CD4-positive, alpha-beta T cell treated with Interleukin-17A for 1 hour (primary cell): ENCODE data around the gene CAB39.
A peak's percentile ranks its signal among the peaks of the same experiment; 100 is the strongest.
"Not testable (repeated sequence)": the region's sequence is repeated elsewhere in the genome, so short reads cannot be mapped to it uniquely, and the experiment has no call there.

ENCODE experiments used
- DNase-seq: peaks from one replicate; pipeline ENCODE4 v3.0.0-alpha.2; 2020

Gene CAB39

DNA sequence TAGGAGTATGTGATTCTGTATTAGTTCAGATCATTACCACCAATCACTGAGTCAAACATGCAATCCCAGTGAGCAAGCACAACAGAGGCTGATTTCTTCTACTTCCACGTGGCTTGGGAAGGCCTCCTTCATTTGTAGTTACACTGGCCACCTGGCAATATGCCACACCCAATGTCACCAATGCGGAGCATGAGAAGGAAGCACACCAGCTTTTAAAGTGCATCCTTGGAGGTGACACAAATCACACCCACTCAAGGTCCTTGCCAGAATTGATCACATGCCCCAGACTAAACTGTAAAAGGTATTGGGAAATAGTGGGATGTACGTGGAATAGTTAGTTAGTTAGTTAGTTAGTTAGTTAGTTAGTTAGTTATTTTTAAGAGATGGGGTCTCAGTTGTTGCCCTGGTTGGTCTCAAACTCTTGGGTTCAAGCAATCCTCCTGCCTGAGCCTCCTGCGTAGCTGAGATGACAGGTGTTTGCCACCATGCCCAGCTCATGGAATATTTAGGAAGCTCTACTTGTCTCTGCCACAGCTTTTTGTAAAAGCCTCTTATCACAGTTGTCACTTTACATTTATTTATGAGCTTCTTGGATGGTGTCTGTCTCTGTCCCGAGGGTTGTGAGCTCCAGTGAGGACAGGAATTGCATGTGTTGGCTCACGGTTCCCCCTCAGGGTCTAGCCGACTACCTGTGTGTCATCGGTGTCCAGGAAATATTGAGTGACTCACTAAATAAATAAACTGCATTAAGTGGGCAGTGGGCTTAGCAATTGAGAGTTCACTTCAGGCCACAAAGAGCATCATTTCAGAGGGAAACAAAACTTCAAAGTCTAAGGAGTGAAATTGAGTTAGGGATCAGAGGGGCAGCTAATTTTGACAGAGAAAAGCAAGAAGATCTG, 28.1 kb upstream of the CAB39 start:
- DNase-seq, result no peak

DNA sequence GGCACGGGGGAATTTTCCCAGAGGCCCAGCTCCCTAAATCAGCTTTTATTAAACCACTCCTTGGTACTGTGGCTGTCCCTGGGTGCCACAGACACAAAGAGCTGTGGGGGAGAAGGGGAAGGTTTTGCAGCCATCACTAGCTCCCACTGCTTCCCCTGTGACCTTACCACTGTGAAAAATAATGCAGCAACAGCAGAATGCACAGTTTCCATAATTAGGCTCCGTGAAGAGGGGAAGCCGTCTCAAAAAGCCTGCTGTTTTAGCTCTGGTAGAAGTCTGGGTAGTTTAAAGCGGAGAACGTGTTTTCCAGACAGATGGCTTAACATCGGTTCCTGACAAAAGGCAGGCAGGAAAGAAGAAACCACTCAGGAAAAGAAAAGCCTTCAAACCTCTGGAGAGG, 27.5 kb upstream of the CAB39 start:
- no peak for DNase-seq

DNA sequence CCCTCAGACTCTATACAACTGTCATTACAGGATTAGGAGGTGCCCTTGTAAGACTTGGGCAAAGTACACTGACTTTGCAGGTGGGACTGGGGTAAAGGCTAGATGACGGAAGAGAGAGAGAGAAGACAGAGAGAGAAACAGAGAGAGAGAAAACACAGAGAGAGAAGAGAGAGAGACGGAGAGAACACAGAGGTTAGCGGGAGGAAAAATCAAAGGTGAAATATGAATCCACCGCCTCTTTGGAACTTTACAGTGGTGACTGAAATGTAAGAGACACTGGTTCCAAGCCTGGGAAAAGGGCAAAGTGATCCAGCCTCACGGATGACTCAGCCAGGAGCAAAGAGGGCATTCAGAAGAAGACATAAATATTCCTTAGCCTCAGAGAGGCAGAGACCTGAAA, 25.1 kb upstream of the CAB39 start:
- DNase-seq, result no peak

DNA sequence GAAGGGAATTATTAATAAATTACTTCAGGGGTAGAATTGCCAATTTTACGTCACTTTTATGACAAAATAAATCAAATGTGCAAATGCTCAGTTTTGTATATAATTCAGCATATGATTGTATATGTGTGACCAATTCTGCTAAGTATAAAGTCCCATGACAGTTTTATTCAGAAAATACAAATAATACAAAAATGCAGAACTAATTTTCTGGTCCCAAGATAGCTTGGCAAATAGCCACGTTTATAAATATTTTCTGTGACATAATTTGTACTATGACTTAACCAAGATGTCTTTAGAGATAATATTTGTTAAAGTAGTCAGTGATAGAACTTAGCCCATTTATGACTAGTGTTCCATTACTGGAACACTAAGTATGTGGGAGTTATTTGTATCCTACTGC, 24.2 kb upstream of the CAB39 start:
- DNase-seq, result no peak

DNA sequence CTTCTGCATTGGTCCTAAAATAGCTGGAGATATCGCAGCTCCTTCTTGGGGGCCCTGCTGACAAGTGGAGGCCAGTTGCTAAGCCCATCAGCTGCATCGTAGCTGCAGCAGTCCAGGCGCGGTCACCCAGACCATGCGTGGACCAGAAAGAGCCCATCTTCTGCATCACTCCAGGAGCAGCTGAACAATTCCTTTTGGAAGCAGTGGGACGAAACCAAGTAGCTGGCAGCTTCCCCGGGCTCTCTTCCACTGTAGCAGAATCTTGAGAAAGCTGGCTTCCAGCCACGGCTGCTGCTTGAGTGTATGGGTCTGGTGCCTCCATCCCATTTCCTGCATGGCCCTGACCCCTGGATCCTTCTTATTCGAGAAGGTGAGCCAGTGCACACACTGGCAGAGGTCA, 22.2 kb upstream of the CAB39 start:
- no peak for DNase-seq

DNA sequence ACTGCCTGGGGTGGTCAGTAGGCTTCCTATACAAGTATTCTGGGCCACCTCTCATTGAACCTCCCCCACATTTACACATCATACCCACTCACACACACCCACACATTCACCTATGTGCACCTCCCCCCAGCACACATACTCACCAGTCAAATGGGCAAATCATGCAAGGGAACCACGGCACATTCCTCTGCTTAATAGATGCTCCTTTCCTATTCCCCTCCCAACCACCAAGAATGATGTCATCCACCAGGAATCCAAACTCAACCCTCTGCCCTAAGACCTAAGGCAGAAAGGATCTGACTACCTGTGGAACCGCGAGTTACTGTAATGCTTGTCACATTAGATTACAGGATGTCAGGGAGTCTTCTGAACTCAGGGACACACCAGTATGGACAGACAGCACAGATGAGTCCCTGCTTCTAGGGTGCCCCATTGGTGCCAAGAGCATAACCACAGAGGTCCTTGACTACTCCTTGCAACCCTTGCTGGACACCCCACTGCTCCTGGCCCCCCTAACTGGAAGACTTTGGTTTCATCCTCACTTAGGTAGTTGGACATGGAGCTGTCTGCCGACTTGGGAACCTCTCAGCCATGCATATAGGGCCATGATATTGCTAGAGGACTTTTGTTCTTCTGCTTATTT, 21.5 kb upstream of the CAB39 start:
- DNase-seq, result no peak

DNA sequence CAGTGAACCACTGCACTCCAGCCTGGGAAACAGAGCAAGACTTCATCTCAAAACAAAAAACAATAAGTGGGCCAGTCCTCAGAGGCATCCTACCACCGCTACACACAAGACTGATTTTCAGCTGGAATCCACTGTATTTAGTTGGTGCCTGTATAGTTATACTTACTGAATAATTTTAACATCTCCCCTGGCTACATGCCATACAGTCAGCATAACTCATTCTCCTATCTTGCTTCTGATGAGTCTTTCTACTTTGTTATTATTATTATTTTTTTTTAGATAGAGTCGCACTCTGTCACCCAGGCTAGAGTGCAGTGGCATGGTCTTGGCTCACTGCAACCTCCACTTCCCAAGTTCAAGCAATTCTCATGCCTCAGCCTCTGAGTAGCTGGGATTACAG, 19.9 kb upstream of the CAB39 start:
- no peak for DNase-seq

DNA sequence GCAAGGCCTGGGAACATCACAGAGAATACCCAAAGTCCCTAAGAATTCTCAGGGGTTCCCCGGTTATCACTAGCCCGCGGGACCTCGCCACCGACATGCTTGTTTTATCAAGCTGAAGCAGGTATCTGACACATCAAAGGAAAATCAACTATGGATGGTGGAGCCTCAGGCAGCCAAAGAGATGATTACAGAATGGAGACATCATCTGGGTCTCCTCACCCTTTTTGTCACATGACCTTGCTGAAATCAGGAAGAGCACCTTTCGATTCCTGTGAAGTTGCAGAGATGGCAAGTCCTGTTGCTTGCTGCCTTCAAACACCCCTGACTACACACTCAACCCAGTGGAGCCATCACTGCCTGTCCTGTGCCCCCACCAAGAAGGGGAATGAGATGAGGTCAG, 19.2 kb upstream of the CAB39 start:
- no peak for DNase-seq

DNA sequence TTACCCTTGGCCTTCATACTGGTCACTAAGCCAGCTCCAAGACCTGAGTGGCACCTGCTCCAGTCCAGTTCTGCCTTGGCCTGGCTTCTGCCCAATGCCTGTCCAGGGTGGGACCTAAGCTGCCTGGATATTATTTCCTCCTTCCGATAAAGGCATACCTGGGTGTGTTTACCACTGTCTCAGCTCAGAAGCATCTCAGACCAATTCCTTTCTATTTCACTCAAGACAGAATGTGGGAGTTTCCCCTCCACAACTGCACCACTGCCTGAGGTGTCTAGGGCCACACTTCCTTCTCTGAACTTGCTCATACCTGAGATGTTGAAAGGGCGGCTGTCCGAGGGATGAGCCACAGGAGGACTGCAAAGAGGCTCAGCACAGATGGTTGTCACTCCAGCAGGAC, 18.4 kb upstream of the CAB39 start:
- no peak for DNase-seq

DNA sequence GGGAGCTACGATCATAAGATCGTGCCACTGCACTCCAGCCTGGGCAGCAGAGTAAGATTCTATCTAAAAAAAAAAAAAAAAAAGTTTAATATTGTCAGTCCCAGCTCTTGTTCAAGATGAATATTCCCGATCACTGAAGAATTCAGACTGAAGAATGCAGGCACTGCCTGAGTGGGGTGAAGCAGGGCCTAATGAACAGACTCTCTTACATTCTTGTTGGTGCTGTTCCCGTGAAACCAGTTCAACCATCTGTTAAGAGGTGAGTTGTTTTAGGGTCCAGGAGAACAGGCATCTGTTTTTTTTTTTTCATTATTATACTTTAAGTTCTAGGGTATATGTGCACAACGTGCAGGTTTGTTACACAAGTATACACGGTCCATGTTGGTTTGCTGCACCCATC, 17.1 kb upstream of the CAB39 start:
- no peak for DNase-seq

DNA sequence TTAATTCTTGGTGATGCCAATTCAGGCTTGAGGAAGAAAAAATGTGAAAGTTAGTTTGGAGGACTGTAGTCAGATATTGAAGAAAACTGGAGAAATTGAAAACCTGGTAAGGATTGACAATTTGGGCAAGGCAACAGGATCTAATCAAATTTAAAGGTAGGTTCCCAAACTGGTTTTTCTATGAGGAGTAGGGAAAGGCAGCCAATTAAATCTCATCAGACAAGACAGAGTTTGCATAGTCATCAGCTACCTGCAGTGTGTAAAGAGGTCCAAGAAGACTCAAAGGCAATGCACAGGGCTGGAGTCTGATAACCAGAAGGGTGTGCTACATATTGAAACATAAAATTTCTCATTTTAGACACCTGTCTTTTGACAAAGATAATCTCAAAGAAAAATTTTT, 16.0 kb upstream of the CAB39 start:
- no peak for DNase-seq

DNA sequence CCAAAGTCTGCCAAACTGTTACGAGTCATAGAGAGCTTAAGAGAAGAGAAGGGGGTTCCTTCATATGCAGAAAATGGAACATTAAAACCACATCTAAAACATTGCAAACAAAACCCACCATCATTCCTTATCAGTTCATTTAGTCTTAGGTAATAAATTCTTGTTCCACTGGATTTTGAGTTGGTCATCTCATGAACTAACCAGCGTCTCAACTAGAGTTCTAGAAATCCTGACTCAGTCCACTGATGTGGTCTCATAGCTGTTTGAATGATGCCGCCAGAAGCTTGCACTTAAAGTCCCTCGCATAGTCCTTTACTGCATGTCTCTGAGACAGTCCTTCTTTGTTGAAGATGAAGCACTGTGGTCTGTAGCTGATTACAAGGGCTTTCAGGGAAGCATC, 15.0 kb upstream of the CAB39 start:
- no peak for DNase-seq

DNA sequence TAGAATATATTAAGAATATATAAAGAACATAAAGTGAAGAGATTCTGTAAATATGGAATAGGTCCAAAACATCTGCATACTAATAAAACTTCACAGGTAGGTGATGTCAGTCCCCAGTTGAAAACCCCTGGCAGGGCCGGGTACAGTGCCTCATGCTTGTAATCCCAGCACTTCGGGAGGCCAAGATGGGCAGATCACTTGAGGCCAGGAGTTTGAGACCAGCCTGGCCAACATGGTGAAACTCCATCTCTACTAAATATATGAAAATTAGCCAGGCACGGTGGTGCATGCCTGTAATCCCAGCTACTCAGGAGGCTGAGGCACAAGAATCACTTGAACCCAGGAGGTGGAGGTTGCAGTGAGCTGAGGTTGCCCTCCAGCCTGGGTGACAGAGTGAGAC, 13.9 kb upstream of the CAB39 start:
- not testable (repeated sequence) for DNase-seq

DNA sequence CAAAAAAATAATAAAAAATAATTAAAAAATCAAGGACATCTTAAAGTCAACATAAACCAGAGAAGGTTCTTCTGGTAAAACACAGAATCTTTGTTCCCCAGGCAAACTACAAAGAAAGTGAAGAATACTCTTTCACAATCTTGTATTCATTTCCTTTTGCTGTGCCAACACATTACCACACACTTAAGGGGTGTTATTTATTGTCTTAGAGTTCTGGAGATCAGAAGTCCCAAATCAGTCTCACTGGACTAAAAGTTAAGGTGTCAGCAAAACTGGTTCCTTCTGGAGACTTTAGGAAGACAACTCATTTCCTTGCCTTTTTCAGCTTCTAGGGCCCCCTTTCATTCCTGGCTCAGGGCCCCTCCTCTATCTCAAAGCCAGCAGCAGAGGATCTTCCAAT, 12.2 kb upstream of the CAB39 start:
- DNase-seq, result no peak

DNA sequence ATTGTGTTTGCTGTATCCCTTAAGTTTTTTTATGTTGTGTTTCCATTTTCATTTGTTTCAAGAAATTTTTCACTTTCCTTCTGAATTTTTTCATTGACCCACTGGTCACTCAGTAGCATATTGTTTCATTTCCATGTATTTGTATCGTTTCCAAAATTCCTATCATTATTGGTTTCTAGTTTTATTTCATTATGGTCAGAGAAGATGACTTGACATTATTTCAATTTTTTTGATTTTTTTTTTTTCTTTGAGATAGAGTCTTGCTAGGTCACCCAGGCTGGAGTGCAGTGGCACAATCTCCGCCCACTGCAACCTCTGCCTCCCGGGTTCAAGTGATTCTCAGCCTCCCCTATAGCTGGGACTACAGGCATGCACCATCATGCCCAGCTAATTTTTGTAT, 11.3 kb upstream of the CAB39 start:
- no peak for DNase-seq

DNA sequence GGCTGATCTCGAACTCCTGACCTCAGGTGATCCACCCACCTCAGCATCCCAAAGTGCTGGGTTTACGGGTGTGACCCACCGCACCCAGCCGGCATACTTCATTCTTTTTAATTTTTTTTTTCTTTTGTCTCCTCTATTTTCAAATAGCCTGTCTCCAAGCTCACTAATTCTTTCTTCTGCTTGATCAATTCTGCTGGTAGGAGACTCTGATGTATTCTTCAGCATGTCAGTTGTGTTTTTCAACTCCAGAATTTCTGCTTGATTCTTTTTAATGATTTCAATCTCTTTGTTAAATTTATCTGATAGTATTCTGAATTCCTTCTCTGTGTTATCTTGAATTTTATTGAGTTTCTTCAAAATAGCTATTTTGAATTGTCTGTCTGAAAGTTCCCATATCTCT, 10.2 kb upstream of the CAB39 start:
- DNase-seq, result not testable (repeated sequence)

DNA sequence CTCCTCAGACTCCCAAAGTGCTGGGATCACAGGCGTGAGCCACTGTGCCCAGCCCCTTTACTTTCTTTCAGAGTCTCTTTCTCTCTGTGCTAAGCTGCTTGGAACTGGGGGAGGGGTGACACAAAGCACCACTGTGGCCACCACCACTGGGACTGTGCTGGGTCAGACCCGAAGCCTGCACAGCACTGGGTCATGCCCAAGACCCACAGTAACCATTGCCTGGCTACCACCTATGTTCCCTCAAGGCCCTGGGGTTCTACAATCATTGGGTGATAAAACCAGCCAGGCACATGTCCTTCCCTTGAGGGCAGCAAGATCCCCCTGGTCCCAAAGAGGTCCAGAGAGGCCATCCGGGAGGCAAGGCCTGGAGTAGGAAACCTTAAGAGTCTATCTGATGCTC, 9.1 kb upstream of the CAB39 start:
- DNase-seq, result no peak

DNA sequence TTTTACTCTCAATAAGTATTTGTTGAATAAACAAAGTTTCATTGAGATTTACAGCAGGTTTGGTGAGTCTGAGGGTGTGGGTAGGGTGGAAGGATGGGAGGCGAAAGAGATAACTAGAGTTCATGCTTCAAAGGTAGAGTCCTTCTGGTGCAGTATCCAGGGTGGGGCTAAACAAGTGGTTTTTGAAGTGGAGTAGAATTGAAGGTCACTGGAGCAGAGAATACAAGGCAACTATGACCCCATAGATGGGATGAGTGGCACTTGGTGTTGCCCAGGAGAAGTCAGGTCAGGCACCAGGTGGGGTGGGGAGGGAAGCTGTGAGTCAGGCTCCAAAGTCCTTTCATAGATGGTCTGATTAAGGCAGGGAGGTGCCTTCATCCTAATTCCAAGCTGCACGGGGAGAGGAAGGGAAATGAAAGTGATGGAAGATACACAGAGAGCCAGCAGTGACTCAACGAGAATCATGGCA, 6.6 kb upstream of the CAB39 start:
- no peak for DNase-seq

DNA sequence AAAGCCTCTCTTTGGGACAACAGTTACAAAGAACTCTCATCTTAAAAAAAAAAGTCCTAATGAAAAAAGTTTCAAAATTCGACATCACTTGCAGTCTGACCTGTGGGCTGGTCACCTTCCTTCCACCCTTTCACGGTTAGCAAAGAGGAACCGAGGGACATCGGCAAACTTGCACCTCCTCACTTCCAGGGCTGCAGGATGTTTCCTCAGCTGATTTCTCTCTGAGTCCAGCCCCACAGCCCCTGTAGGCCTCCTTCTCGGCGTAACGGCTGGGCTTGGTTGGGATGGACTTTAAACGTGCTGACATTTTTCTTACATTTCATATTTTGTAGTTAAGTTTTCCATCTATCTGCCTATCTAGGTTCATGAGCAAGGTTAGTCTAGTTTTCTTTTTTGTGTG, 5.7 kb upstream of the CAB39 start:
- no peak for DNase-seq

DNA sequence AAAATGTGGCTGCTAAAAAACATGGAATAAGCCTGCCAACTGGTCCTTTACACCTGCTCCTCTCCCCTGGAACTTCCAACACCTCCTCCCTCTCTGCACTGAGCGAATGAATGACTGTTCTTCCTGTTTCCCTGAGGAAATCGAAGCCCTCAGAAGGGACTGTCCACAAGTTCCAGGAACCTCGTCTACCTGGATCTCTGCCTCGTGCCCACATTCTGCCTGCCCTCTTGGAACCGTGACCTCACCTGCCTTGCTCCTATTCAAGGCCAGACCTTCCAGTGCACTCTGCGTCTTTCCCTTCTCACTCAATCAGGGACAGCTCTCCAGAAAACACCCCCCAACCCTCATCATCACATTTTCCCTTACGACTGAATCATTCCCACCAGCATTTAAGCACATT, 4.4 kb upstream of the CAB39 start:
- no peak for DNase-seq

DNA sequence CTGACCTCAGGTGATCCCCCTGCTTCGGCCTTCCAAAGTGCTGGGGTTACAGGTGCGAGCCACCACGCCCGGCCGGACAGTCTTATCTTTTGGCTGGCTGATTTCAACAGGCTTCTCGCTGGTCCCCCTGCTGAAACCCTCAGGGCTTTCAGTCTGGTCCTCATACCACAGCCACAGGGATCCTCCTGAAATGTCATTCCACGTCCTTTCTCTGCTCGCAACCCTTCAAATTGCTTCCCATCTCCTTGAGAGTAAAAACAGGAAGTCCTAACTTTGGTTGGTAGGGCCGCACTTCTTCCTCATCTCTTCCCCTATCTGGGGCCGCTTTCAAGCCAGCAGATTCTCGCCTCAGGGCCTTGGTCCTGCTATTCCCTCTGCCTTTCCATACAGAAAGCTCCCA, 1.4 kb upstream of the CAB39 start:
- DNase-seq, result no peak

DNA sequence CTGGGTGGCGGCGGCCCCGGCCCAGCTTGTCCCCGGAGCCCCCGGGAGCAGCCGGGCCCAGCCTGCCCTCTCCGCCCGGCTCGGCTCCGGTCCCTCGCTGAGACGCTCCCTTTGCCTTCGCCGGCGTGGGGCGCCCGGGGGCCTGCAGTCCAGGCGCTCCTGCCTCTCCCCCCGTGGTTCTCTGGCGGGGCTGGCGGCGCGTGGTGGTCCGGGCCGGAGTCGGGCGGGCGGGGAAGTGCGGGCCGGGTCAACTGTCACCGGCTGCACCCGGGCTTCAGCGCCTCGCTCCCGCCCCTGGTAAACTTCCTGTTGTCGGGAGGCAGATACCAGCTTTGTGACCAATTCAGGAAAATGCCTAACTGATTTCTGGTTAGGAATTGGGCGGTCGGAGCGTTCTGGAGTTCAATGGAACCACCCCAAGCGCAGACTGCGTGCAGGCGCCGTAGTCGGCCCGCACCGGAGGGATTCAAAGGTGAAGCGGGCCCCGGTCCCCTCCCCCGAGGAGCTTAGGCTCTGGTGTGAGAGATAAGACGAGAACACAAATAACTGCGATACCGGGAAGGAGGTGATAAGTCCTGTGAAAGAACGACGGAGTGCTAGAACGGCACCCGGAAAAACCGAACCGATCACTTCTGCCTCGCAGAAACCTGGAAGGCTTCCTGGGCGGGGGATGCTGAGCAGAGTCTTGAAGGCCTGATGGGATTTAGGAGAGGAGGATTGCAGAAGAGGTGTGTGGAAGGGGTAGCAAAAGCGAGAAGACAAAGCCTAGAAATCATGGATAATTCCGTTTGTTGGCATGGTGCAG, 891 bp downstream of the CAB39 start:
- DNase-seq, result peak; percentile 49

DNA sequence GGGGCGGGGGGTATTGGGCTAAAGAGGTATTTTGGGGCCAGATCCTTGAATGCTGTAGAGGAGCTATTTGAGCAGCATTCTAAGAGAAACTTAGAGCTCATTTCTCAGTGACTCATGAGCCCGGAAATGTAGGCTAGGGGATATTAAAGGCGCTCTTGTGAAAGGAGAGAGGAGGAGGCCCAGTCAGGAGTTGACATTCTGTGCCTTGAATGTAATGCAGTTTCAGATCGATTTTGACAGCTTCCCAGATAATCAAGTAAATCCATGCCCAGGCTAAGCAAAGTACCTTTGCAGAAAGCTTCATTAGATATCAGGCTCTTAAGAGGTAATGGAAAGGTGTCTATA, 1.5 kb downstream of the CAB39 start:
- peak; percentile 68 for DNase-seq

DNA sequence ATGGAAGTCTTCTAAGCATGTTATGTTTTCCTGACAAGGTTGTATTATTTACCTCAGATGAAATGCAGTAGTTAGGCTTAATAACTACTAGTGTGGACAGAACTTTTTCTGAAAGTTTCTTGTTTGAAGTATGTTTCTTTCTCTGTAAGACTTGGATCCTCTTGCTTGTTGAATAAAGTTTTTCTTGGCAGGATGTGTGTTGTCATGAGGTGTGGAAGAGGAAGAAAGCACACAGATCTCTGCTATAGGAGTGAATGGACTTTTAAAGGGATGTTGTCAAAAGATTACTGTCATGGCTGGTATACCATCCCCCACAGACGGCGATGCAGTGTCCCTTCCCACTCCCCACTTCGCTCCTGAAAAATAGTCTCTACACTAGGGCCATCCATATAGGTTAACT, 2.6 kb downstream of the CAB39 start:
- DNase-seq, result peak; percentile 33
